KMS-11 (cell line): ENCODE results near the gene KRT3.

Experiments
- H2AFZ ChIP-seq: fragments of 200-600 bp; sonication (generic); 2 replicates; pipeline ENCODE4 v1.6.1; 2016; ENCODE audit warnings: antibody characterized with exemption, mixed run types, low read depth
- H3K27ac ChIP-seq: fragments of 200-600 bp; sonication (generic); 2 replicates; pipeline ENCODE4 v1.6.1; 2016; ENCODE audit warnings: mild to moderate bottlenecking, mixed run types
- H3K27me3 ChIP-seq: fragments of 200-600 bp; sonication (generic); 2 replicates; pipeline ENCODE4 v1.6.1; 2017; ENCODE audit warnings: mild to moderate bottlenecking, low read depth, mixed run types, moderate library complexity; ENCODE audit not compliant: insufficient read depth
- H3K36me3 ChIP-seq: fragments of 200-600 bp; sonication (generic); 2 replicates; pipeline ENCODE4 v1.6.1; 2017; ENCODE audit warnings: mild to moderate bottlenecking, mixed run types; ENCODE audit not compliant: insufficient read depth
- H3K4me1 ChIP-seq: fragments of 200-600 bp; sonication (generic); 2 replicates; pipeline ENCODE4 v1.6.1; 2016; ENCODE audit warnings: mild to moderate bottlenecking, low read depth, mixed run types; ENCODE audit not compliant: poor library complexity, severe bottlenecking
- H3K4me2 ChIP-seq: fragments of 200-600 bp; sonication (generic); 2 replicates; pipeline ENCODE4 v1.7.0; 2016; ENCODE audit warnings: mild to moderate bottlenecking, mixed run types
- H3K4me3 ChIP-seq: fragments of 200-600 bp; sonication (generic); IDR thresholded peaks from 2 replicates; pipeline ENCODE4 v1.6.1; 2017; ENCODE audit warnings: low read depth, low read length, mixed read lengths; ENCODE audit not compliant: insufficient read depth
- H3K79me2 ChIP-seq: fragments of 200-600 bp; sonication (generic); 2 replicates; pipeline ENCODE4 v1.6.1; 2016; ENCODE audit warnings: low read depth, mixed run types; ENCODE audit not compliant: insufficient read depth
- H3K9ac ChIP-seq: fragments of 200-600 bp; sonication (generic); 2 replicates; pipeline ENCODE4 v1.6.1; 2016; ENCODE audit warnings: mild to moderate bottlenecking, mixed run types
- H4K20me1 ChIP-seq: fragments of 200-600 bp; sonication (generic); 2 replicates; pipeline ENCODE4 v1.6.1; 2016; ENCODE audit warnings: mild to moderate bottlenecking, mixed run types; ENCODE audit not compliant: insufficient read depth
- TF ChIP-seq, protein P1 (sequence below): fragments of 200-600 bp; sonication (generic); conservative IDR thresholded peaks from 2 replicates; pipeline ENCODE4 v1.6.1; 2017; ENCODE audit warnings: low read depth, mild to moderate bottlenecking, antibody characterized with exemption, low read length, moderate library complexity, mixed read lengths

KRT3 gene

DNA sequence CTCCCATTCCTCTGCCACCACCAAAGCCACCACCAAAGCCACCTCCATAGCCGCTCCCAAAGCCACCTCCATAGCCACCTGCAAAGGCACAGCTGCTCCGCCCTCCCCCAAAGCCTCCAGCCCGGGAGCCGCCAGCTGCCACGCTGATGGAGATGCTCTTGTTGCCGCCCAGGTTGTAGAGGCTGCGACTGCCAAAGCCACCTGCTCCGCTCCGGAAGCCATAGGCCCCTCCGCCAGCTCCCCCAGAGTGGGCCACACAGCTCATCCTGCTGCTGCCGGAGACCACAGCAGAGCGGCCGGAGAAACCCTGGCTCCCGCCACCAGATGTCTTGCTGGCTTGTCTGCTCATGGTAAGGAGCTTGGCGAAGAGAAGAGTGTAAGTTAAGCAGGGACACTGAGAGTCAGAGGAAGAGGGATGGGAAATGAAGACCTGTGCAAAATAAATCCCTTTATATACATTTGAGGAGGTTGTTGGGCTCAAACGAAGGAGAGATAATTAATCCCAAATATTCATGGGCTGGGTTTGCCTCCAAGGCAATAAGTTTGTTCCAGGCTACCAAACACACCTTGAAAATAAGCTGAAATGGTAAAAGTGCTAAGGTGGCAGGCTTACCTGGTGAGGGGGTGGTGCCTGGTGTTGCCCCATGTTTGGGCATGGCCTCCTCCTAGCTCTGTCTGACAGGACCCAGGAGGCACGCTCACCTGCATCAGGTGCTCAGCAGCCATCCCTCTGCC, at the start of gene KRT3:
Gene KRT3 (minus strand): TSS at position 424 of the 735 bp plus-strand sequence. CDS start 75 bp downstream, at position 349.
- H3K4me1 ChIP-seq = peaks cover 28% of the 10 kb centered on the region
- H4K20me1 ChIP-seq = no peaks in the 10 kb centered on the region
- TF ChIP-seq, protein P1, sequence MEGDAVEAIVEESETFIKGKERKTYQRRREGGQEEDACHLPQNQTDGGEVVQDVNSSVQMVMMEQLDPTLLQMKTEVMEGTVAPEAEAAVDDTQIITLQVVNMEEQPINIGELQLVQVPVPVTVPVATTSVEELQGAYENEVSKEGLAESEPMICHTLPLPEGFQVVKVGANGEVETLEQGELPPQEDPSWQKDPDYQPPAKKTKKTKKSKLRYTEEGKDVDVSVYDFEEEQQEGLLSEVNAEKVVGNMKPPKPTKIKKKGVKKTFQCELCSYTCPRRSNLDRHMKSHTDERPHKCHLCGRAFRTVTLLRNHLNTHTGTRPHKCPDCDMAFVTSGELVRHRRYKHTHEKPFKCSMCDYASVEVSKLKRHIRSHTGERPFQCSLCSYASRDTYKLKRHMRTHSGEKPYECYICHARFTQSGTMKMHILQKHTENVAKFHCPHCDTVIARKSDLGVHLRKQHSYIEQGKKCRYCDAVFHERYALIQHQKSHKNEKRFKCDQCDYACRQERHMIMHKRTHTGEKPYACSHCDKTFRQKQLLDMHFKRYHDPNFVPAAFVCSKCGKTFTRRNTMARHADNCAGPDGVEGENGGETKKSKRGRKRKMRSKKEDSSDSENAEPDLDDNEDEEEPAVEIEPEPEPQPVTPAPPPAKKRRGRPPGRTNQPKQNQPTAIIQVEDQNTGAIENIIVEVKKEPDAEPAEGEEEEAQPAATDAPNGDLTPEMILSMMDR = no peak
- H3K36me3 ChIP-seq = no peaks in the 10 kb centered on the region
- H3K4me3 ChIP-seq = no peak within 1 kb of the TSS
- no peak within 1 kb of the TSS for H3K4me2 ChIP-seq
- H3K79me2 ChIP-seq = no peaks in the 10 kb centered on the region
- H3K27ac ChIP-seq = no peak within 1 kb of the TSS
- H2AFZ ChIP-seq = no peak within 1 kb of the TSS
- no peak within 1 kb of the TSS for H3K9ac ChIP-seq
- H3K27me3 ChIP-seq = peaks cover 6% of the 10 kb centered on the region; the same call in 1 of the 2 replicates

DNA sequence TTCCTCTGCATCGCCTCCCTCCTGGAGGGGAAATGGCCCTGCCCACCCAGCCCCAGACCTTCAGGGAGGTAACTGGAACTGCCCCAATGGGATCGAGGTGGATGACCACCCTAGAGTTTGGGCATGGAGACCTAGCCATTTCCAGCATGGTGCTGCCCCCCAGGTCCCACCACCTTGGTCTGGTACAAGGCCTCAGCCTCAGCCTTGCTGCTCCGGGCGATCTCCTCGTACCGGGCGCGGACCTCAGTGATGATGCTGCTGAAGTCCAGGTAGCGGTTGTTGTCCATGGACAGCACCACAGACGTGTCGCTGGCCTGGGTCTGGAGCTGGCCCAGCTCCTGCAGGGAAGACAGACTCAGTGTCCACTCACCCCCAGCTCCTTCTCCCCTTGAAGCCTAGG, 48.5 kb upstream of the KRT3 start:
- no peak overlapping the region for H3K9ac ChIP-seq
- H2AFZ ChIP-seq = no peak overlapping the region
- H3K4me1 ChIP-seq = no peaks in the 10 kb centered on the region
- H3K36me3 ChIP-seq = no peaks in the 10 kb centered on the region
- TF ChIP-seq, protein P1 = no peak
- no peak overlapping the region for H3K27ac ChIP-seq
- H4K20me1 ChIP-seq = no peaks in the 10 kb centered on the region
- H3K4me2 ChIP-seq = no peak overlapping the region
- H3K79me2 ChIP-seq = no peaks in the 10 kb centered on the region
- peaks cover 67% of the 10 kb centered on the region for H3K27me3 ChIP-seq
- no peak overlapping the region for H3K4me3 ChIP-seq

DNA sequence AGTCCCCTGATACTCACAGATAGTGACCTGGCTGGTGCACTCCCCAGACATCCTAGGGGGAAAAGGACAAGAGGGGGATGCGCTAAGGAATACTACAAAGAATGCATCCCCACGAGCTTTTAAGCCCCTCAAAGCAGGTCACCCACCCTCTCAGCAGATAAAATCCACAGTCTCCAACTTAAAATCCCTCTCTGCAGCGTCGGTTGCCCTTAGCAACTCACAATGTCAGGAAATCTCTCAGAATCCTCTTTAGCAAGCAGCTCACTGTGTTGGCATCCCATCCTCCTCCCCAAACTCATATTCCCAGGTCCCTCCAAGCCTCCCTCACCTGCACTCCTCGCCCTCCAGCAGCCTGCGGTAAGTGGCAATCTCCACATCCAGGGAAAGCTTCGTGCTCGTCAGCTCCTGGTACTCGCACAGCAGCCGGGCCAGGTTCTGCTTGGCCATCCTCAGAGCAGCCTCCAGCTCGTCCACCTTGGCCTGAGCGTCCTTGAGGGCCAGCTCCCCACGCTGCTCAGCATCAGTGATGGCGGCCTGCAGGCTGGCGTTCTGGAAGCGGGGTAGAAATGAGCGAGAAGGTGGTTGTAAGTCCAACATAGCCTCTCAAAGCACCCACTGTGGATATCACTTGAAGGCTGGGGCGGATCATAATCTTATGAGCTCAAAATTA, 43.7 kb upstream of the KRT3 start:
- H3K27ac ChIP-seq = no peak overlapping the region
- H3K79me2 ChIP-seq = no peaks in the 10 kb centered on the region
- H3K4me3 ChIP-seq = no peak overlapping the region
- H3K36me3 ChIP-seq = no peaks in the 10 kb centered on the region
- H4K20me1 ChIP-seq = no peaks in the 10 kb centered on the region
- no peak overlapping the region for H3K9ac ChIP-seq
- peaks cover 81% of the 10 kb centered on the region for H3K27me3 ChIP-seq
- TF ChIP-seq, protein P1 = no peak
- H3K4me1 ChIP-seq = no peaks in the 10 kb centered on the region
- H3K4me2 ChIP-seq = no peak overlapping the region
- no peak overlapping the region for H2AFZ ChIP-seq

DNA sequence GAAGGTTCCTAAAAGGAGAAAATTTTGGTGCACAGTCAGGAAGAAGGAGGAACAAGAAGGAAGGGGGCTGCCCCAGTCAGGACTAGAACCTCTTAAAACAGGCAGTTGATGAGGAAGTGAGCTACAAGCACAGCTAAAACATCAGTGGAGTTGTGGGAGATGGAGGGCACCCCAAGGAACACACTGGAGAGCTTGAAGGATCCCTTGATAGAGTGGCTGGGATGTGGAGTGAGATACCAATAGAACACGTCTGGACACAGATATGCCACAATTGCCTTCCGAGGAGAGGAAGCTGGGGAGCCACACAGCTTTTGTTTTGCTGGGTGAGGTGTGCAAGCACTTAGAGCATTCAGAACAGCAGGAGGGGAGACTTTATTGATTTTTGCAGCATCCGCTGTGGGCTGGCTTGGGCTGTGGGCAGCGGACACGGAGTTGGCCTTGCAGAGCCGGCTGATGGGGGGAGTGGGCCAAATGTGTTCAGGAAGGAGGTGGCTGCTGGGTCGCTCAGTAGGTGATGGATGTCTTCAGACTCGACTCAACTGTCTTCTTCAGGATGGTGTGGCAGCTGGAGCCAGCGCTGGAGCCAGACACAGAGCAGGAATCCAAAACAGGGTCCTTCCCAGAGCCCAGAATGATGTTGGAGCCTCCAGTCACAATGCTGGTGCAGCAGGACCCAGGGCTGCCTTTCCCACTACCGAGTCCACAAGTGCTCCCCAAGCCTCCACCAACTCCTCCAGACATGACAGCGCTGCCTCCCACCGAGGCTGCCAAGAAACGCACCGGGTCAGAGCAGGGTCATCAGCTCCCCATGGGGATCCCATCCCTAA, 42.9 kb upstream of the KRT3 start:
- H3K4me3 ChIP-seq = no peak overlapping the region
- no peaks in the 10 kb centered on the region for H3K4me1 ChIP-seq
- no peak overlapping the region for H3K4me2 ChIP-seq
- TF ChIP-seq, protein P1 = no peak
- H3K36me3 ChIP-seq = no peaks in the 10 kb centered on the region
- H4K20me1 ChIP-seq = no peaks in the 10 kb centered on the region
- H2AFZ ChIP-seq = no peak overlapping the region
- H3K27me3 ChIP-seq = peaks cover 82% of the 10 kb centered on the region
- no peaks in the 10 kb centered on the region for H3K79me2 ChIP-seq
- H3K9ac ChIP-seq = no peak overlapping the region
- H3K27ac ChIP-seq = no peak overlapping the region
